Keratinocyte (primary cell): ENCODE measurements around the gene ZNF365. TPM values are rescaled to one million over a fixed set of nuclear protein-coding genes. Genes with fewer than 3 reads are reported as not detected.

ENCODE experiments used
- DNase-seq: peaks from one replicate; pipeline ENCODE4 v3.0.0-alpha.2; 2011; ENCODE audit warnings: low read depth, missing footprints, low spot score
- FAIRE-seq: peaks from 2 replicates; lab custom pipeline; 2011; peaks lifted over from hg19 to GRCh38; lab: Jason Lieb, UNC
- H2AFZ ChIP-seq: 2 replicates; pipeline ENCODE4 v1.6.0; 2012; ENCODE audit warnings: low read length, control low read depth, inconsistent platforms; ENCODE audit not compliant: control insufficient read depth
- H3K27ac ChIP-seq: 2 replicates; pipeline ENCODE4 v1.5.1; 2011; ENCODE audit warnings: low read length; ENCODE audit not compliant: control insufficient read depth, insufficient read depth
- H3K27me3 ChIP-seq: 3 replicates; pipeline ENCODE4 v1.6.0; 2011; ENCODE audit warnings: low read length; ENCODE audit not compliant: control insufficient read depth, insufficient read depth; ENCODE audit errors: extremely low read depth
- H3K36me3 ChIP-seq, 2 experiments: 2 replicates in 1 of 2; 3 replicates in 1 of 2; pipeline ENCODE4 v1.5.1; 2011; ENCODE audit warnings: low read length in 2 of 2, mild to moderate bottlenecking in 1 of 2; ENCODE audit not compliant: control insufficient read depth in 2 of 2, insufficient read depth in 2 of 2; ENCODE audit errors: extremely low read depth in 1 of 2
- H3K4me1 ChIP-seq: 3 replicates; pipeline ENCODE4 v1.5.1; 2011; ENCODE audit warnings: low read length; ENCODE audit not compliant: control insufficient read depth, insufficient read depth; ENCODE audit errors: extremely low read depth
- H3K4me2 ChIP-seq: 3 replicates; pipeline ENCODE4 v1.6.0; 2011; ENCODE audit warnings: low read depth, low read length; ENCODE audit not compliant: control insufficient read depth, insufficient read depth; ENCODE audit errors: extremely low read depth
- H3K4me3 ChIP-seq, 3 experiments: fragments of 200-600 bp in 1 of 3; sonication (generic) in 1 of 3; 2 replicates in 2 of 3; 3 replicates in 1 of 3; pipeline ENCODE4 v1.5.1; 2011 to 2016; ENCODE audit warnings: low read length in 3 of 3, mild to moderate bottlenecking in 3 of 3, control low read depth in 2 of 3, inconsistent platforms in 1 of 3, low read depth in 1 of 3, mixed read lengths in 1 of 3, mixed run types in 1 of 3, moderate library complexity in 1 of 3; ENCODE audit not compliant: control insufficient read depth in 2 of 3, insufficient read depth in 2 of 3; ENCODE audit errors: extremely low read depth in 1 of 3
- H3K79me2 ChIP-seq: 2 replicates; pipeline ENCODE4 v1.6.0; 2012; ENCODE audit warnings: low read length; ENCODE audit not compliant: control insufficient read depth, insufficient read depth
- H3K9ac ChIP-seq: 3 replicates; pipeline ENCODE4 v1.6.0; 2011; ENCODE audit warnings: low read length; ENCODE audit not compliant: control insufficient read depth, insufficient read depth; ENCODE audit errors: extremely low read depth
- H3K9me1 ChIP-seq: 3 replicates; pipeline ENCODE4 v1.6.0; 2011; ENCODE audit warnings: low read length; ENCODE audit not compliant: control insufficient read depth, insufficient read depth; ENCODE audit errors: extremely low read depth
- H3K9me3 ChIP-seq: 2 replicates; pipeline ENCODE4 v1.5.1; 2012; ENCODE audit warnings: low read depth, low read length; ENCODE audit not compliant: control insufficient read depth
- H4K20me1 ChIP-seq: 3 replicates; pipeline ENCODE4 v1.6.0; 2011; ENCODE audit warnings: low read length; ENCODE audit not compliant: control insufficient read depth, insufficient read depth; ENCODE audit errors: extremely low read depth
- CTCF ChIP-seq, 3 experiments: IDR thresholded peaks in 1 of 3; conservative IDR thresholded peaks in 1 of 3; optimal IDR thresholded peaks in 1 of 3; 2 replicates in 2 of 3; 3 replicates in 1 of 3; pipeline versions ENCODE3 to v1.5.1; 2011; ENCODE audit warnings: low read length in 3 of 3, mild to moderate bottlenecking in 3 of 3, moderate library complexity in 2 of 3, control low read depth in 1 of 3, inconsistent platforms in 1 of 3; ENCODE audit not compliant: insufficient read depth in 2 of 3; ENCODE audit errors: extremely low read depth in 1 of 3
- EZH2 ChIP-seq: IDR thresholded peaks from one replicate; pipeline ENCODE4 v1.6.1; 2012; ENCODE audit warnings: inconsistent platforms, mild to moderate bottlenecking, low read length, moderate library complexity
- dilution Hi-C: fragments of 300-500 bp; cut with MboI; formaldehyde crosslinking; loops from one replicate; pipeline ENCODE4 v1.7.0; 2020; ENCODE audit warnings: low sequenced_read_pairs; ENCODE audit not compliant: extremely low pct_ligation_motif_present
- polyA plus RNA-seq, 5 experiments: library from polyadenylated mRNA; depleted of rRNA in 3 of 5; stranded (reverse) in 3 of 5; stranded (forward) in 1 of 5; unstranded in 1 of 5; fragments of >200 nt; gene quantifications; 1 replicate in 1 of 5; 2 replicates in 3 of 5; 3 replicates in 1 of 5; pipeline versions ENCODE4 v1.2.1 to v1.2.3, GENCODE V29; 2011 to 2012; ENCODE audit warnings: missing spikeins in 2 of 5, low read depth in 1 of 5, low replicate concordance in 1 of 5

Gene ZNF365
- polyA plus RNA-seq, 1 donor (not counting 4 experiments of a cell fraction or from before 2014, with no cell fraction given), result 15.9 TPM

- H2AFZ ChIP-seq, result no peak overlapping the region
- no peak overlapping the region for H3K4me3 ChIP-seq
- peaks cover 14% of the 10 kb centered on the region for H3K4me1 ChIP-seq
- H3K9me1 ChIP-seq, result no peaks in the 10 kb centered on the region
- no peak overlapping the region for H3K27ac ChIP-seq
- no peak for FAIRE-seq
- H3K9me3 ChIP-seq, result peaks cover 2% of the 10 kb centered on the region
- no peak overlapping the region for H3K4me2 ChIP-seq
- dilution Hi-C loops, result no loop called here
- TF ChIP-seq CTCF (optimal IDR thresholded peaks at IDR 0.05 in 1 of 3, IDR thresholded peaks at IDR 0.05 in 1 of 3, conservative IDR thresholded peaks at IDR 0.05 in 1 of 3; ENCODE audit: extremely low read depth in 1 of 3, insufficient read depth in 2 of 3, low read length in 3 of 3), result no peak
- no peak for TF ChIP-seq EZH2
- no peaks in the 10 kb centered on the region for H3K36me3 ChIP-seq
- H3K9ac ChIP-seq, result no peak overlapping the region
- no peak for DNase-seq
- no peaks in the 10 kb centered on the region for H3K79me2 ChIP-seq
- H3K27me3 ChIP-seq, result no peaks in the 10 kb centered on the region
- no peaks in the 10 kb centered on the region for H4K20me1 ChIP-seq
These were observed 40.0 kb upstream of the ZNF365 start for GRCh38 chr10:62333988-62334682.

- Histone ChIP-seq H3K4me2 (no peak overlapping the region), H3K9ac (no peak overlapping the region), H4K20me1 (no peaks in the 10 kb centered on the region), H2AFZ (peak overlapping the region; percentile 42), H3K4me1 (peaks cover 14% of the 10 kb centered on the region), H3K79me2 (no peaks in the 10 kb centered on the region), H3K9me1 (no peaks in the 10 kb centered on the region), H3K27me3 (no peaks in the 10 kb centered on the region), H3K4me3 (no peak overlapping the region), H3K36me3 (no peaks in the 10 kb centered on the region), H3K27ac (no peak overlapping the region), H3K9me3 (peaks cover 2% of the 10 kb centered on the region)
- TF ChIP-seq CTCF (optimal IDR thresholded peaks at IDR 0.05 in 1 of 3, IDR thresholded peaks at IDR 0.05 in 1 of 3, conservative IDR thresholded peaks at IDR 0.05 in 1 of 3; ENCODE audit: extremely low read depth in 1 of 3, insufficient read depth in 2 of 3, low read length in 3 of 3) (no peak), EZH2 (no peak)
- FAIRE-seq, result no peak
- dilution Hi-C loops, result no loop called here
- DNase-seq, result no peak
These were observed 38.8 kb upstream of the ZNF365 start for GRCh38 chr10:62335326-62335725.
